Measurements from ENCODE around the gene LRRC43.
"Not testable (repeated sequence)": the region's sequence is repeated elsewhere in the genome, so short reads cannot be mapped to it uniquely, and the experiment has no call there.

LRRC43 gene

DNA sequence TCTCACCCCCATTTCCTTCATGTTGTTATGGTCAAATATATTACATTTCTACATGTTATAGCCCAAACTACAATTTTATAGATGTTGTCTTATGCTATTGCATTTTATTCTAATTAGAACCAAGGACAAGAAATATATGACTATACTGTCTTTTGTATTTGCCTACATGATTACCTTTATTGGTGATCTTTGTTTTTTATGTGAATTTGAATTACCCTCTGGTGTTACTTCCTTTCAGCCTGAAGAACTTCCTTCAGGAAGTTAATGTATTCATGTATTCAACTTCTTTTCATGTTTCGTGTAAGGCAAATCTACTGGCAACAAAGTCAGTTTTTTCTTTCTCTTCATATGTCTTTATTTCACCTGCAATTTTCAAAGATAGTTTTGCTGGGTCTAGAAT, 11.9 kb downstream of the LRRC43 start:
- DNase-seq (ENCODE audit: low spot score), result no peak

- no peak for DNase-seq (ENCODE audit: low spot score)
These were observed 12.5 kb downstream of the LRRC43 start for GRCh38 chr12:122195405-122195804.

DNA sequence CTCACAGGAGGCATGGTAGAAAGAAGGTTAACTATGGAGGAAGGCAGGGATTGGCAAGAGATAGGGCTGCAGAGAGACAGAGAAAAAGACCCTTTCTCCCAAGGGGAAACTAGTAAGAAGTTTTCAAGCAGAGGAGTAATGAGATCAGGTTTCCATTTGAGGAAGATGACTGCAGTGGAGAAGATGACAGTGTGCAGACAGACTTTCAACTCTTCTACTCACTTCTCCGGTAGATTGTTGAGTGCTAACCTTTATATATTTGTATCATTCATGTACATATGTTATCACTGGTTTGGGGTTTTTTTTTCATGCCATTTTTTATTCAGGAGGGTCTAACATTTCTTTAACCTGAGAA, 14.7 kb downstream of the LRRC43 start:
- DNase-seq (ENCODE audit: low spot score), result no peak

- DNase-seq (ENCODE audit: low spot score), result no peak
These were observed 16.8 kb downstream of the LRRC43 start for GRCh38 chr12:122199484-122200355.

DNA sequence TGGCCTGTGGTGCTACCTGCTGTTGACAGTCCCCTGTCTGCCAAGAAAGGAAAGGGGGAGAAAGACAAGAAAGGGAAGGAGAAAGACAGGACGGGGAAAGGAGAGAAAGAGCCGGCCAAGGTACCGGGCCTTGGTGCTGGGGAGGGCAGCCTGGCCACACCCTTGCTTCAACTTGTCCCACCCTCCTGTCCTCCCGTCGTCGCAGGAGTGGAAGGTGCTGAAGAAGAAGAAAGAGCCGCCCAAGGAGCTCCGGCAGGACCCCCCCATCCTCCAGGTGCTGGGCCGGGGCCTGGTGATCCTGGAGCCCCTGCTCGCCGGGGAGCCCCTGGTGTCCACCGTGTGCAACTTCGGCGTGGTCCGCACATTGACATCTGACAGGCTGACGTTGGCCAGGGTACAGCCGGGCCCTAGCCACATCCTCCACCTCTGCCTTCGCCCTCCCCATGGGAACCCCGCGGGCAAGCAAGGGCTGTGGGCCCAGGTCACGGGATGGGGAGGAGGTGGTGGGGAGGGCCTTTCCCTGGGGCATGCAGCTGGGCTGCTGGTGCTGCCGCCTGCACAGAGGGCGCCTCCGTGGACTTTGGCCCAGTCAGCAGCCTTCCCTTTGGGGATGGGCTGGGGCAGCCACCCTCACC, 17.7 kb downstream of the LRRC43 start:
- DNase-seq (ENCODE audit: low spot score), result no peak

GRCh38 chr12:122201381-122201780, 18.5 kb downstream of the LRRC43 start:
- no peak for DNase-seq (ENCODE audit: low spot score)

DNA sequence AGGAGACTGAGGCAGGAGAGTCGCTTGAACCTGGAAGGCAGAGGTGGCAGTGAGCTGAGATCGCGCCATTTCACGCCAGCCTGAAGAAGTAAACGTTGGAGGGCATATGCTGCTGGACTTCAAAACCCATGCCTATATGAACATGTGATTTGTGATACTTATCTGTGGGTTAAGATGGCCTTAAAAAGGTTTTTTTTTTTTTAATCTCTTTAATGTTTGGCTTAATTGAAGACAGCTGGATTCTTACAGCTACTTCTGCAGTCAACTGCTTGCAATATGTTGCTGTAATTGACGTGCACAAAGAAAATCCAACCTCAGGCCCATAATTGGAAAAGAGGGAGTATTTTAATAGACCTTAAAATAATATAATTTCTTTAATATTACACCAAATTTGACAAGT, 19.1 kb downstream of the LRRC43 start:
- no peak for DNase-seq (ENCODE audit: low spot score)

DNA sequence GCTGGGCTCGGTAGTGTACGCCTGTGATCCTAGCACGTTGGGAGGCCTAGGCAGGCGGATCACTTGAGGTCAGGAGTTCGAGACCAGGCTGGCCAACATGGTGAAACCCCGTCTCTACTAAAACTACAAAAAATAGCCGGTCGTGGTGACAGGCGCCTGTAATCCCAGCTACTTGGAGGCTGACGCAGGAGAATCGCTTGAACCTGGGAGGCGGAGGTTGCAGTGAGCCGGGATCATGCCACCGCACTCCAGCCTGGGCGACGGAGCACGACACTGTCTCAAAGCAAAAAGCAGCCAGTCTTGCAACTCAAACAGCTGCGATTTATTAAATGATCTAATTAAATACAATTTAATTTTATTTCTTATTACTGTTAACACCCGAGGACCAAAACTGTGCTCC, 19.9 kb downstream of the LRRC43 start:
- DNase-seq (ENCODE audit: low spot score), result not testable (repeated sequence)

- DNase-seq (ENCODE audit: low spot score), result peak; percentile 60
These were observed 20.6 kb downstream of the LRRC43 start, which contains the start of gene B3GNT4 for GRCh38 chr12:122203301-122204166. TSS of gene B3GNT4 (plus strand) at chr12:122203709. CDS start at chr12:122204619, 910 bp downstream.

DNA sequence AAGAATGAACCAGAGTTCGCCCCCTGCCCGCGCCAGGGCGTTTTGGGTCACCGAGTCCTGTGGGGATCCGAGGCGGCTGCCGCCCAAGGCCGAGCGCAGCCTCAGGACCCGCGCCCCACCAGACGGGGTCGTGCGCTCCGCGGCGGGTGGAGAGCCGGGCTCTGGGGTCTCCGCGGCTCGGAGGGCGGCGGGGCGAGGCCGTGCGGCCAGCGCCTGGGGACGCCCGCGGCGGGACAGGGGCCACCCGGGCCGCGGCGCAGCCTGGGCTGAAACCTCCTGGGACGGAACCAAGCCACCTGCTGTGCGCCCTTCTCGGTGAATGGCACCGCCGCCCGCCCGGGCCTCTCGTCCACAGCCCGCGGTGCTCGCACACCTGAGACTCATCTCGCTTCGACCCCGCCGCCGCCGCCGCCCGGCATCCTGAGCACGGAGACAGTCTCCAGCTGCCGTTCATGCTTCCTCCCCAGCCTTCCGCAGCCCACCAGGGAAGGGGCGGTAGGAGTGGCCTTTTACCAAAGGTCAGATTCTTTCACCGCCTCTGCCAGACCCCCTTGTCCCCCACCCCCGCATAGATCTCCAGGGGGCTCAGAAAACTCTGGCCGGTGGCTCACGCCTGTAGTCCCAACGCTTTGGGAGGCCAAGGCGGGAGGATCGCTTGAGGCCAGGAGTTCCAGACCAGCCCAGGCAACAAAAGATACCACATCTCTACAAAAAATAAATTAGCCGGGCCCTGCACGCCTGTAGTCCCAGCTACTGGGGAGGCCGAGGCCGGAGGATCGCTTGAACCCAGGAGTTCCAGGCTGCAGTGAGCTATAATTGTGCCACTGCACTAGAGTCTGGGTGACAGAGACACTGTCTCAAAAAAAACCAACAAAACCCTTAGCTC, 21.5 kb downstream of the LRRC43 start:
- no peak for DNase-seq (ENCODE audit: low spot score)

GRCh38 chr12:122205053-122205925, 22.4 kb downstream of the LRRC43 start:
- no peak for DNase-seq (ENCODE audit: low spot score)

DNA sequence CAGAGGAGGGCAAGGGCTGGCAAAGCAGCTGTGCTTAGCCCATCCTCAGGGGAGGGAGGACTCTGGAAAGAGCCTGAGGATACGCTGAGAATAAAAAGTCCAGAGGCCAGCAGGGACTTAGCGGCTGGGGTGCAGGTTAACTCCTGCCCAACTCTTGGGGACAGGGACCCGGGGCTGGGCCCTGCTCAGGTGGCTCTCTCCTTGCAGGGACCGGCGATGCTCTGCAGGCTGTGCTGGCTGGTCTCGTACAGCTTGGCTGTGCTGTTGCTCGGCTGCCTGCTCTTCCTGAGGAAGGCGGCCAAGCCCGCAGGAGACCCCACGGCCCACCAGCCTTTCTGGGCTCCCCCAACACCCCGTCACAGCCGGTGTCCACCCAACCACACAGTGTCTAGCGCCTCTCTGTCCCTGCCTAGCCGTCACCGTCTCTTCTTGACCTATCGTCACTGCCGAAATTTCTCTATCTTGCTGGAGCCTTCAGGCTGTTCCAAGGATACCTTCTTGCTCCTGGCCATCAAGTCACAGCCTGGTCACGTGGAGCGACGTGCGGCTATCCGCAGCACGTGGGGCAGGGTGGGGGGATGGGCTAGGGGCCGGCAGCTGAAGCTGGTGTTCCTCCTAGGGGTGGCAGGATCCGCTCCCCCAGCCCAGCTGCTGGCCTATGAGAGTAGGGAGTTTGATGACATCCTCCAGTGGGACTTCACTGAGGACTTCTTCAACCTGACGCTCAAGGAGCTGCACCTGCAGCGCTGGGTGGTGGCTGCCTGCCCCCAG, 23.4 kb downstream of the LRRC43 start:
- DNase-seq (ENCODE audit: low spot score), result no peak

GRCh38 chr12:122206976-122207375, 24.1 kb downstream of the LRRC43 start:
- DNase-seq (ENCODE audit: low spot score), result no peak

GRCh38 chr12:122207391-122207790, 24.5 kb downstream of the LRRC43 start:
- DNase-seq (ENCODE audit: low spot score), result no peak

GRCh38 chr12:122208073-122208820, 25.3 kb downstream of the LRRC43 start:
- DNase-seq (ENCODE audit: low spot score), result no peak

DNA sequence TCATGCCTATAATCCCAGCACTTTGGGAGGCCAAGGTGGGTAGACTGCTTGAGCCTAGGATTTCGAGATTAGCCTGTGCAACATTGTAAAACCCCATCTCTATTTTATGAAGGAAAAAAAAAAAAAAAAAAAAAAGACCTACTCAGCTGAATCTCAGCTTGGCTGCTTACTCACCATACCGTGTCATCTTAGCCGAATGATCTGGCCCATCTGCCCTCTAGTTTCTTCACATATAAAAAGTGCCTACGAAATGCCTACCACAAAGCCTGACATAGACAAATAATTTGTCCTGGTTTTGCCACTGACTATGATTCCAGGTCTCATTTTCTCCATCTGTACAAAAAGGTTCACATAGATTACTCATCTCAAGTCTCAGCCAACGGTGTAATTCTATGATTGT, 32.8 kb downstream of the LRRC43 start:
- DNase-seq (ENCODE audit: low spot score), result no peak

DNA sequence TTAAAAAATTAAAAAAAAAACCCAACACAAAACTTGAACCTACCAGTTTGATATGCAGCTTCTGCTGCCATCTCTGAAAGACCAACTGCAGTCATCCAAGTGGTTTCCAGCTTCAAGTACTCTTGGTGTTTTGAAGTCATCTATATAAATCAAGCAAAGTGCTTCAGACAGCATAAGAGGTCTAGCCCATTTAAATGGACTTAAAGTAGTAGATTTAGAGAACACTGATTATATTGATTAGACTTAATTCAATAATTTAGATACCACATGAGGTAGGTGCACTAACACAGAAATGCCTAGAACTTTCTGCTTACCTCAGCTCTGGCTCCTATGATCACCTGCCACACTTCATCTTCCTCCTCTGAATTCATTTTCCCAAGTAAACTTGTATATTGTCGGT, 33.5 kb downstream of the LRRC43 start:
- no peak for DNase-seq (ENCODE audit: low spot score)

DNA sequence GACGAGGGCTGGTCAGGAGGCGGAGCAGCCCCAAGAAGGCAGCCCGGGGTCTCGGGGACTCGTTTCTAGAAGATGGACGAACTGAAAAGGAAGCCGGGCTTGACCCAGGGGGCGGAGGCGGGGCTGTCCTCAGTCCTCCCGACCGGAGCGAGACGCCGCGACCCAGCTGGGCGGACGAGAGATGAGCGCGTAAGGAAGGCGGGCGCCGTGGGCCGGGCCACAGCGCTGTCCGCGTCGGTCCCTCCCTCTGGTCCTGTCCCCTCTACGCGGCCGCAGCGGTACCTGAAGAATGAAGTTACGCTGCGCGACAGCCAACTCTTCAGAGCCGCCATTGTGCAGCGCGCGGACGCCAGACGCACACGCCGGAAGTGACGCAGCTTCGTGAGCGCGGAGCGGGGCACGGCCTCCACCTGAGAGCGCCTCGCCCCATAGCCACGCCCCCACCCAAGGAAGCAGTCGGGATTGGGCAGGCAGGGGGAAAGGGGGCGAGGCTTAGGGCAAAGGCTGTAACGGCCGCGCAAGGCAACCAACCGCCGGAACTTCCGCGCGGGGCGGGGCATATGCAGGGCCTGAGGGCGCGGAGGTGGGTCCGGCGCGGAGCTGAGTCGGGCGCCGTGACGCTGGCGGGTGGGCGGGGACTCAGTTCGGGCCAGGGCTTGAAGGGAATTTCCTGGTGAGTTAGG, 42.9 kb downstream of the LRRC43 start, which contains the start of gene DIABLO:
TSS of gene DIABLO (minus strand) at position 370 of the 683 bp plus-strand sequence. CDS start at position 332, 38 bp downstream.
- peak; percentile 98 for DNase-seq (ENCODE audit: low spot score)
